ENCODE results near the gene FBF1.

FBF1 gene

GRCh38 chr17:75940727-75941441, at the start of gene FBF1 (continued):
- no peak for TF ChIP-seq REST (tag by site-specific recombination; IDR thresholded peaks at IDR 0.05)
- TF ChIP-seq ZBTB7A (tag by site-specific recombination; IDR thresholded peaks at IDR 0.05; ENCODE audit: low read depth) = peak; percentile 88; the same call in 1 of the 2 replicates
- TF ChIP-seq HOXC10 (CRISPR knock-in tag; IDR thresholded peaks at IDR 0.05) = 0 out of 2 replicates have a peak, but pooled peaks have one; percentile 80
- TF ChIP-seq ZNF114 (tag by site-specific recombination; IDR thresholded peaks at IDR 0.05) = no peak
- TF ChIP-seq PRDM2 (tag by site-specific recombination; IDR thresholded peaks at IDR 0.05; ENCODE audit: borderline replicate concordance) = peak; percentile 9; the same call in 1 of the 2 replicates
- no peak for TF ChIP-seq ZSCAN16 (tag by site-specific recombination; IDR thresholded peaks at IDR 0.05)
- no peak for TF ChIP-seq ZNF16 (tag by site-specific recombination; IDR thresholded peaks at IDR 0.05; ENCODE audit: low read depth)
- TF ChIP-seq CTCF (tag by site-specific recombination; IDR thresholded peaks at IDR 0.05) = peak; percentile 52; the same call in 1 of the 2 replicates
- no peak for TF ChIP-seq ZNF112 (tag by site-specific recombination; IDR thresholded peaks at IDR 0.05)
- TF ChIP-seq ZNF776 (tag by site-specific recombination; IDR thresholded peaks at IDR 0.05; ENCODE audit: borderline replicate concordance) = no peak
- no peak; the same call in 1 of the 2 replicates for TF ChIP-seq OVOL3 (tag by site-specific recombination; IDR thresholded peaks at IDR 0.05)
- no peak for TF ChIP-seq ZNF19 (tag by site-specific recombination; IDR thresholded peaks at IDR 0.05; ENCODE audit: low read depth)
- no peak for TF ChIP-seq KLF9 (tag by site-specific recombination; IDR thresholded peaks at IDR 0.05; ENCODE audit: low read depth)
- TF ChIP-seq ZNF350 (tag by site-specific recombination; IDR thresholded peaks at IDR 0.05) = no peak
- TF ChIP-seq ZNF311 (tag by site-specific recombination; IDR thresholded peaks at IDR 0.05; ENCODE audit: borderline replicate concordance) = no peak
- no peak for TF ChIP-seq ZNF48 (tag by site-specific recombination; IDR thresholded peaks at IDR 0.05)
- TF ChIP-seq MYNN (tag by site-specific recombination; IDR thresholded peaks at IDR 0.05; ENCODE audit: borderline replicate concordance) = peak; percentile 81
- TF ChIP-seq ZNF513 (tag by site-specific recombination; IDR thresholded peaks at IDR 0.05) = no peak
- no peak for TF ChIP-seq ZNF707 (tag by site-specific recombination; IDR thresholded peaks at IDR 0.05)
- TF ChIP-seq PRDM10 (tag by site-specific recombination; IDR thresholded peaks at IDR 0.05) = peak; percentile 83
- peak; percentile 81 for TF ChIP-seq SP7 (tag by site-specific recombination; IDR thresholded peaks at IDR 0.05)
- TF ChIP-seq ZEB2 (tag by site-specific recombination; IDR thresholded peaks at IDR 0.05) = peak; percentile 75

Measured in HEK293 (cell line).